ENCODE measurements around the gene ACTR5. TPM values are rescaled to one million over a fixed set of nuclear protein-coding genes. Genes with fewer than 3 reads are reported as not detected.

The ACTR5 gene
- total RNA-seq, 3 donors from 2014 or later, result 8.5 to 15.4 (median 13.0) TPM

- TF ChIP-seq POLR2AphosphoS5 (IDR thresholded peaks at IDR 0.05), result no peak
- no peak overlapping the region for H3K4me3 ChIP-seq
- no peaks in the 10 kb centered on the region for H3K4me1 ChIP-seq
- H3K27ac ChIP-seq, result no peak overlapping the region
- intact Hi-C loops (cut with DNase I; ENCODE audit: low total_unique reads), result no loop called here
- H3K36me3 ChIP-seq, result no peaks in the 10 kb centered on the region
- H3K27me3 ChIP-seq, result peaks cover 15 to 99% of the 10 kb centered on the region in 2 donors
- no peaks in the 10 kb centered on the region for H3K9me3 ChIP-seq
- no peak for DNase-seq (ENCODE audit: low spot score in 2 of 2)
These were observed 22.1 kb upstream of the ACTR5 start for GRCh38 chr20:38725931-38726803.

DNA sequence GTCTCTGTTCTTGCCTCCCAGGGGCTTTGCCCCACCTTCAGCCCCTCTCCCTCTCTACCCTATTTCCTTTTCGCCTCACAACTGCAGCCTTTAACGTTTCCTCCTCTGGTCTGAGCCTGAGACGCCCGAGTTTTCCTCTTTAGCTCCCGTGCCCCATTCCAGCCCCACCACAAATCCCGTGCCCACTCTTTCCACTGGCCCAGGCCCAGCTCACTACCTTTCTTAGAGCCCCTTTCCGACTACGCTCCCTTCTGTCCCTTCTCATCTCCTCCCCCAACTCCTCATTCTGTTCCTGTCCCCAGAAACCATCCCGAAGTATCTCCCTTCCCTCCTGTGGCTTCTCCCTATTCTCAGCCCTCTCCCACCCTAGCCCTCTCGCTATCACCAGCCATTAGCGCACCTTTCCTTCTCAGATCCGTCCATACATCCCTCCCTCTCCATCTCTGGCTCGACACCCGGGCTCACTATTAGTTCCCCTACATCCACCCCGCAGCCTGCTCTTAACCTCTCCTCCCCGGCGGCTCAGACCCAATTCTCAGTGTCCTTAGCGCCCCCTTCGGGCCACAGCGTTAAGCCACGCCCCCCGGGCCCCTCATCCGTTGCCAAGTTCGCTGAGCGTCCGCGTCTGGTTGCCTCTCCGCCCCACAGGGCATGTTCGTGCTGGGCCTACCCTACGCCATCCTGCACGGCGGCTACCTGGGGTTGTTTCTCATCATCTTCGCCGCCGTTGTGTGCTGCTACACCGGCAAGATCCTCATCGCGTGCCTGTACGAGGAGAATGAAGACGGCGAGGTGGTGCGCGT, 21.3 kb upstream of the ACTR5 start:
- no peak overlapping the region for H3K4me3 ChIP-seq
- no peak for DNase-seq (ENCODE audit: low spot score in 2 of 2)
- H3K9me3 ChIP-seq, result no peaks in the 10 kb centered on the region
- no peak for TF ChIP-seq POLR2AphosphoS5 (IDR thresholded peaks at IDR 0.05)
- intact Hi-C loops (cut with DNase I; ENCODE audit: low total_unique reads), result no loop called here
- no peaks in the 10 kb centered on the region for H3K36me3 ChIP-seq
- H3K27ac ChIP-seq, result no peak overlapping the region
- peaks cover 15 to 98% of the 10 kb centered on the region in 2 donors for H3K27me3 ChIP-seq
- no peaks in the 10 kb centered on the region for H3K4me1 ChIP-seq

GRCh38 chr20:38727607-38728190, 20.6 kb upstream of the ACTR5 start:
- peak overlapping the region in 1 of 3 donors; percentile 25 for H3K4me3 ChIP-seq
- H3K9me3 ChIP-seq, result no peaks in the 10 kb centered on the region
- TF ChIP-seq POLR2A (IDR thresholded peaks at IDR 0.05) (no peak), POLR2AphosphoS5 (IDR thresholded peaks at IDR 0.05) (no peak), CTCF (IDR thresholded peaks at IDR 0.05) (no peak)
- no peak overlapping the region for H3K27ac ChIP-seq
- intact Hi-C loops (cut with DNase I; ENCODE audit: low total_unique reads), result no loop called here
- no peak for DNase-seq (ENCODE audit: low spot score in 2 of 2)
- peaks cover 15 to 98% of the 10 kb centered on the region in 2 donors for H3K27me3 ChIP-seq
- H3K4me1 ChIP-seq, result no peaks in the 10 kb centered on the region
- no peaks in the 10 kb centered on the region for H3K36me3 ChIP-seq

GRCh38 chr20:38728191-38728781, 20.0 kb upstream of the ACTR5 start:
- Histone ChIP-seq H3K27me3 (peaks cover 15 to 98% of the 10 kb centered on the region in 2 donors), H3K9me3 (no peaks in the 10 kb centered on the region), H3K4me1 (no peaks in the 10 kb centered on the region), H3K27ac (no peak overlapping the region), H3K36me3 (no peaks in the 10 kb centered on the region), H3K4me3 (peak overlapping the region in 1 of 3 donors; percentile 25)
- no peak for DNase-seq (ENCODE audit: low spot score in 2 of 2)
- no peak for TF ChIP-seq CTCF (IDR thresholded peaks at IDR 0.05)
- no peak for TF ChIP-seq POLR2A (IDR thresholded peaks at IDR 0.05)
- no peak for TF ChIP-seq POLR2AphosphoS5 (IDR thresholded peaks at IDR 0.05)
- intact Hi-C loops (cut with DNase I; ENCODE audit: low total_unique reads), result no loop called here

GRCh38 chr20:38728911-38729642, 19.2 kb upstream of the ACTR5 start:
- Histone ChIP-seq H3K9me3 (no peaks in the 10 kb centered on the region), H3K27ac (no peak overlapping the region), H3K4me3 (peak overlapping the region in 1 of 3 donors; percentile 15), H3K36me3 (no peaks in the 10 kb centered on the region), H3K27me3 (peaks cover 15 to 98% of the 10 kb centered on the region in 2 donors), H3K4me1 (no peaks in the 10 kb centered on the region)
- no peak for DNase-seq (ENCODE audit: low spot score in 2 of 2)
- intact Hi-C loops (cut with DNase I; ENCODE audit: low total_unique reads), result no loop called here
- TF ChIP-seq POLR2AphosphoS5 (IDR thresholded peaks at IDR 0.05) (no peak), POLR2A (IDR thresholded peaks at IDR 0.05) (no peak), CTCF (IDR thresholded peaks at IDR 0.05) (no peak)
